ENCODE data around the gene GTF2A1. TPM values are rescaled to one million over a fixed set of nuclear protein-coding genes. Genes with fewer than 3 reads are reported as not detected.

Gene GTF2A1
- total RNA-seq, 1 experiment from 2014 or later: 13.9 TPM

- Histone ChIP-seq H3K4me1 (replicated peaks; ENCODE audit: insufficient read depth) (no peaks in the 10 kb centered on the region), H3K27me3 (ENCODE audit: insufficient read depth, low read depth) (no peaks in the 10 kb centered on the region), H3K9me2 (ENCODE audit: insufficient read depth) (no peaks in the 10 kb centered on the region), H4K20me1 (ENCODE audit: insufficient read depth) (no peaks in the 10 kb centered on the region), H2AFZ (no peak overlapping the region), H3F3A (ENCODE audit: insufficient read depth, low read depth) (no peaks in the 10 kb centered on the region), H3K4me3 (no peak overlapping the region), H3K36me3 (ENCODE audit: low read depth) (no peaks in the 10 kb centered on the region), H3K27ac (no peak overlapping the region), H3K9me3 (ENCODE audit: insufficient read depth, low read depth) (no peaks in the 10 kb centered on the region), H3K4me2 (no peak overlapping the region), H3K79me2 (ENCODE audit: low read depth) (no peaks in the 10 kb centered on the region)
- TF ChIP-seq CTCF (conservative IDR thresholded peaks at IDR 0.05): no peak
- no peak for TF ChIP-seq EZH2 (IDR thresholded peaks at IDR 0.05; ENCODE audit: low read depth)
- POLR2A ChIA-PET (ENCODE audit: unreplicated experiment): no interaction called here
- BruUV-seq (replicated peaks): no TSS peak
- intact Hi-C loops (cut with micrococcal nuclease; ENCODE audit: unreplicated experiment): loop anchor here (10.0 kb wide), 1 partner anchor 1121 kb away; no protein-coding TSS in a partner anchor
- CTCF ChIA-PET: no interaction called here
- DNase-seq: no peak
Measured at GRCh38 chr14:81176241-81176640, 44.5 kb downstream of the GTF2A1 start.

GRCh38 chr14:81172881-81173280 is 47.9 kb downstream of the GTF2A1 start:
- Histone ChIP-seq H3K4me1 (replicated peaks; ENCODE audit: insufficient read depth) (no peaks in the 10 kb centered on the region), H3F3A (ENCODE audit: insufficient read depth, low read depth) (no peaks in the 10 kb centered on the region), H3K36me3 (ENCODE audit: low read depth) (no peaks in the 10 kb centered on the region), H3K9me2 (ENCODE audit: insufficient read depth) (no peaks in the 10 kb centered on the region), H4K20me1 (ENCODE audit: insufficient read depth) (no peaks in the 10 kb centered on the region), H3K27me3 (ENCODE audit: insufficient read depth, low read depth) (no peaks in the 10 kb centered on the region), H2AFZ (no peak overlapping the region), H3K79me2 (ENCODE audit: low read depth) (no peaks in the 10 kb centered on the region), H3K27ac (no peak overlapping the region), H3K9me3 (ENCODE audit: insufficient read depth, low read depth) (no peaks in the 10 kb centered on the region), H3K4me2 (no peak overlapping the region), H3K4me3 (no peak overlapping the region)
- no TSS peak for BruUV-seq (replicated peaks)
- intact Hi-C loops (cut with micrococcal nuclease; ENCODE audit: unreplicated experiment): loop anchor here (10.0 kb wide), 1 partner anchor 1118 kb away; no protein-coding TSS in a partner anchor
- DNase-seq: no peak
- ChIA-PET CTCF (no interaction called here), POLR2A (ENCODE audit: unreplicated experiment) (no interaction called here)
- no peak for TF ChIP-seq CTCF (conservative IDR thresholded peaks at IDR 0.05)
- TF ChIP-seq EZH2 (IDR thresholded peaks at IDR 0.05; ENCODE audit: low read depth): no peak

GRCh38 chr14:81172353-81172752 is 48.4 kb downstream of the GTF2A1 start:
- Histone ChIP-seq H2AFZ (no peak overlapping the region), H3K79me2 (ENCODE audit: low read depth) (no peaks in the 10 kb centered on the region), H4K20me1 (ENCODE audit: insufficient read depth) (no peaks in the 10 kb centered on the region), H3K4me1 (replicated peaks; ENCODE audit: insufficient read depth) (no peaks in the 10 kb centered on the region), H3K4me2 (no peak overlapping the region), H3K36me3 (ENCODE audit: low read depth) (no peaks in the 10 kb centered on the region), H3K9me2 (ENCODE audit: insufficient read depth) (no peaks in the 10 kb centered on the region), H3K27me3 (ENCODE audit: insufficient read depth, low read depth) (no peaks in the 10 kb centered on the region), H3K4me3 (no peak overlapping the region), H3F3A (ENCODE audit: insufficient read depth, low read depth) (no peaks in the 10 kb centered on the region), H3K27ac (no peak overlapping the region), H3K9me3 (ENCODE audit: insufficient read depth, low read depth) (no peaks in the 10 kb centered on the region)
- TF ChIP-seq CTCF (conservative IDR thresholded peaks at IDR 0.05): no peak
- no peak for TF ChIP-seq EZH2 (IDR thresholded peaks at IDR 0.05; ENCODE audit: low read depth)
- no peak for DNase-seq
- CTCF ChIA-PET: no interaction called here
- POLR2A ChIA-PET (ENCODE audit: unreplicated experiment): no interaction called here
- no TSS peak for BruUV-seq (replicated peaks)
- intact Hi-C loops (cut with micrococcal nuclease; ENCODE audit: unreplicated experiment): loop anchor here (10.0 kb wide), 1 partner anchor 1118 kb away; no protein-coding TSS in a partner anchor

All from PC-9 (cell line).